Activated CD8-positive, alpha-beta memory T cell treated with anti-CD3 and anti-CD28 coated beads, Interleukin-2, amount 50 U/mL, for 1 hour (primary cell): ENCODE measurements around the gene EEF1A2.

Experiments
- DNase-seq: peaks from one replicate; pipeline ENCODE4 v3.0.0-alpha.2; 2020; ENCODE audit errors: extremely low read depth

The EEF1A2 gene

DNA sequence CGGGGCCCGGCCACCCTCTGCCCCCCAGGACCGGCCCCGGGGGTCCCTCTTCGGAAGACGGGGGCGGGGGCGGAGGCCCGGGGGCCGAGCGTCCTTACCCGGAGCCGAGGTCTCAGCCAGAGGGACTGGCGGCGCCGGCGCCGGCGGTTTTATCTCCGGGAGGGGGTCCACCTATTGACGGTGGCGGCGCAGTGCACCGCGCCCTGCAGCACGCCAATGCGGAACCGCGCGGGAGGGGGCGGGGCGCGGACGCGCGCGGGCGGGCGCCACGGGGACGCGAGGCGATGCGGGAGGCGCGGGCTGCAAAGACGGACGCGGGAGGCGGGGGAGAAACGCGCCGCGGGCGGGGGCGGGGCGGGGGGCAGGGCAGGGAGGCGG is at the start of gene EEF1A2:
TSS of gene EEF1A2 (minus strand) at position 124 of the 378 bp plus-strand sequence. CDS start 1,320 bp downstream, outside the sequence.
- DNase-seq: no peak

GRCh38 chr20:63548542-63548941 is 49.7 kb upstream of the EEF1A2 start:
- DNase-seq: no peak

GRCh38 chr20:63547725-63548480 is 49.0 kb upstream of the EEF1A2 start, which contains the start of gene SRMS:
Gene SRMS, minus strand, starts transcription at chr20:63547749. Its CDS starts 286 bp downstream, at chr20:63547463.
- no peak for DNase-seq

DNA sequence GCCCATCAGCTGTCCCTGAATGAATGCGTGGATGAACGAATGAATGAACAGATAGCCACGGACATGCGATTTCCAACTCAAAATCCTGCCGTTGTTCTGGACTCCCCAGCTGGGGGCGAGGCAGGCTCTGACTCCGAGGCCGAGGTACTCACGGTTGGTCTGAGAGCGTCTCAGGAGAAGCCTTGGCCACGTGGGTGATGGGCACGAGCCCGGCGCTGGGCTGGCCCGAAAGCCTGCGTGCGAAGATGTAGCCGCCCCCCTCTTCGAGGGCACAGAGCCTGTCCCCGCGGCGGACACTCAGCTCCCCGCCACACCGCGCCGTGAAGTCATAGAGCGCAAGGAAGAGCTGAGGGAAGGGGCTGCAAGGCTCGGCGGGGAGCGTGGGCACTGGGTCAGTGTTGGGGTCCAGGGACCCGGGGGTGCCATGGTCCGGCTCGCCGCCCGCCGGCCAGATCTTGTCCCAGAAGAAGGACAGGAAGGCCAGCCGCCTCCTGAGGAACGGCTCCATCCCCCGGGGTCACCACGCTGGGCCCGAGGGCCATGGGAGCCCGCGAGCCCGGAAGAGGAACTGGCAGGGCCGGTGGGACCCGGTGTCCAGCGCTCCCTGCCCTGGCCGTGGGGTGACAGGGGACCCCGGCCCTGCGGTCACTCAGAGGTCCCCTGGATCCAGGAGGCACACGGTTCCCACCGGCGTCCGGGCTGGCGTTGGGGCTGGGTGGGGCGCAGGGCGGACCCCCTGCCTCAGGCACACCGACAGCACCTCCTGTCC is 48.3 kb upstream of the EEF1A2 start:
- no peak for DNase-seq

DNA sequence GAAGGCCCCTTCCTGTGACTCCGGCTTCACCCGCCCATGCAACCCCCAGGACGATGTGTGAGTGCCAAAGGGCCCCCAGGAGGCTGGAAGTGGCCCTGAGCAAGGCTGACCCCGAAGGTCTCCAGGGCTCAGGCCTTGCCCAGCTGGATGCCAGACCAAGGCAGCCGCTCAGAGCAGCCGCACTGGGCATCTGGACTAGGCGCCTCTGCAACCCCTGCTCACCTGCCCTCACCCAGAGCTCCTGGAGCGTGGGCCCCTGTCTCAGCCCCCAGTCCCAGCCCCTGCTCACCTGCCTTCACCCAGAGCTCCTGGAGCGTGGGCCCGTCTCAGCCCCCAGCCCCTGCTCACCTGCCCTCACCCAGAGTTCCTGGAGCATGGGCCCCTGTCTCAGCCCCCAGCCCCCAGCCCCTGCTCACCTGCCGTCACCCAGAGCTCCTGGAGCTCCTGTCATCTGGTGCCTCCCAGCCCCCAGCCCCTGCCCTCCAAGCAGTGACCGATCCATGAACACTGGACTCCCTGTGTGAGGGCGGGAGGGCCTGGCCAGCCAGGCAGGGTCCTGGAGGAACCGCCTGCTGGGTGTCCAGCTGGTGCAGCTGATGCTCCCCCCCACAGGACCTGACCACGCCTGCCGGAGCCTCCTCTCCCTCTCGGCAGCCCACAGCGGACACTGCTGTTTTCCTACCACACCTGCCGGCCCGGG is 47.5 kb upstream of the EEF1A2 start:
- no peak for DNase-seq

DNA sequence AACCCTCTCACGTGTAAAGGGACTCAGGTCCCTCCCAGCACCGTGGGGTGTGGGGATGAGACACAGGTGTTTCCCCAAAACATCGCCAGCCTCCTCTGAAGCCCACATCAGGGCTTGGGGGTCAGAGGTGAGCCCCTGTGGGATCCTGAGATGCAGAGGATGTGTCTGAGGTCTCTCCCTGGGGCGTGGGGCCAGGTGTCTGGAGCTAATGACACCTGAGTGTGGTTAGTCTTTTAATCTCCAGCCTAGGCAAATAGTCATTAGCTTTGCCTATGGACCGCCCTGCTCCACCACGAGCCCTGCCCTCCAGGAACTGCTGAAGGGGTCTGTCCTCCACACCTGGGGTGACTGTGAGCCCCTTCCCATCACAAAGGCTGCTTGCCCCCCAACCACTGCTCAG is 46.9 kb upstream of the EEF1A2 start:
- DNase-seq: no peak

- no peak for DNase-seq
Observed at GRCh38 chr20:63544958-63545516, 46.2 kb upstream of the EEF1A2 start.

- no peak for DNase-seq
Observed at GRCh38 chr20:63544241-63544957, 45.5 kb upstream of the EEF1A2 start.

DNA sequence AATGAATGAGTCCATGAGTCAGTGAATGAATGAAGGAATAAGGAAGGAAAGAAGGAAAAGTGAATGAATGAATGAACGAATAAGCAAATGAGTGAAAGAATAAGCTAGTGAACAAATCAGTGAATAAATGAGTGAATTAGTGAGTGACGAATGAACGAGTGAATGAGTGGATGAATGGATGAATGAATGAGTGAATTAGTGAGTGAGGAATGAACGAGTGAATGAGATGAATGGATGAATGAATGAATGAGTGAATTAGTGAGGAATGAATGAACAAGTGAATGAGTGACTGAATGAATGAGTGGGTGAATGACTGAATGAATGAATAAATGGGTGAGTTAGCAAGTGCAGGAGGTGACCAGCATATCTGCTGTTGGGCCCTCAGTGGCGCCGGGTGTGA is 44.9 kb upstream of the EEF1A2 start:
- DNase-seq: no peak

GRCh38 chr20:63543131-63543530 is 44.2 kb upstream of the EEF1A2 start:
- DNase-seq: no peak

GRCh38 chr20:63542696-63543095 is 43.8 kb upstream of the EEF1A2 start:
- DNase-seq: no peak

- DNase-seq: no peak
Observed at GRCh38 chr20:63542031-63542559, 43.2 kb upstream of the EEF1A2 start.

DNA sequence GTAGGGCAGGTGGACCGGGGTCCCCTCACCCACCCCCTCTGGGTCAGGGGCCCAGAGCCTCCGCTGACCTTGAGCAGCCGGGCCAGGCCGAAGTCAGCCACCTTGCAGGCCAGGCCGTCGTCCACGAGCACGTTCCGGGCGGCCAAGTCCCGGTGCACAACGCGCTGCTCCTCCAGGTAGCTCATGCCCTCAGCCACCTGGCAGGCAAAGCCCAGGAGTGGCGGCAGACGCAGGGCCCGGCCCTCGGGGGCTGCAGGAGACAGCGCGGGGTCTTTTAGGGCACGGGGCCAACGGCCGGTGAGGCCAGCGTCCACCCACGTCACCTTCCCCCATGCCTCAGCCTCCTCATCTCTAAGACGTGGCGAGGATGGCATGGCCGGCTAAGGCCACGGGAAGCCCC is 42.5 kb upstream of the EEF1A2 start:
- no peak for DNase-seq

- no peak for DNase-seq
Observed at GRCh38 chr20:63540417-63541186, 41.7 kb upstream of the EEF1A2 start.

GRCh38 chr20:63539441-63540370 is 40.8 kb upstream of the EEF1A2 start:
- no peak for DNase-seq

DNA sequence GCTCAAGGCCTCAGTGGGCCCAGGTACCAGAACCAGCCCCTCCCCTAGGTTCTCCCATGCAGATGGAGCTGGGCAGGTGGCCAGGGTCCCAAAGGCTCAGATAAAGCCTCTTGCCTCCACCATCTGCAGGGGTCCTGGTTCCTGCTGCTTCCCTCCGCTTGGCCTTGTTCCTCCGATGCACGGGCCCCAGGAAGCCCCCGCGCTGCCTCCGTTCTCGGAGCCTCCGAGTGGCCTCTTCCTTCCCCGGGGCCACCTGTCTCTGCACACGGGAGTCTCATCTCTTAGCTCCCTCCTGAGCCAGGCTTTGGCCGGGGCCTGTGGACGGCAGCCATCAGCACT is 40.2 kb upstream of the EEF1A2 start:
- no peak for DNase-seq

GRCh38 chr20:63538204-63539091 is 39.6 kb upstream of the EEF1A2 start:
- no peak for DNase-seq

- DNase-seq: peak; percentile 78
Observed at GRCh38 chr20:63537525-63538203, 38.8 kb upstream of the EEF1A2 start.
